AG09319 (cell line): ENCODE results near the gene WNT9A.

Experiments used
- DNase-seq: peaks from one replicate; pipeline ENCODE4 v3.0.0-alpha.2; 2010; ENCODE audit warnings: low read depth; ENCODE audit errors: extremely low read depth
- TF ChIP-seq, protein P1 (sequence below): IDR thresholded peaks from 2 replicates; pipeline ENCODE4 v1.5.1; 2011; ENCODE audit warnings: low read depth, mild to moderate bottlenecking, inconsistent platforms, low read length, moderate library complexity

Gene WNT9A

DNA sequence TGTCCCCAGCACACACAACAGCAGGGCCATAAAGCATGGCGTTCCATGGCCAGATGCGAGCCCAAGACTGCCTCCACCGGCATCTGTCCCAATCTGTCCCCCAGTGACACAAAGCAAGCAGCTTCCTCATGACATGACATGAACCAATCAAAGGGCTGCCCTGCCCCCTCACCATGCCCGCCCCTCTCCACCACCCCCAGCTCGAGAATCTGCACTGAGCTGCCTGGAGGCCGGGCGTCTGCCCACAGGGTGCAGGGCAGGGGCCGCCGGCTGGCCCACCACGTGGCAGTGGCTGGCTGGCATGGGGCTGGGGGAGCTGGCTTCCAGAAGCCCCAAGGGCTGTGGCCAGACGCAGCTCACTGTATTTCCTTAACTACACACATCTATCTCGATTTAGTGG is 27.8 kb downstream of the WNT9A start:
- TF ChIP-seq, protein P1, sequence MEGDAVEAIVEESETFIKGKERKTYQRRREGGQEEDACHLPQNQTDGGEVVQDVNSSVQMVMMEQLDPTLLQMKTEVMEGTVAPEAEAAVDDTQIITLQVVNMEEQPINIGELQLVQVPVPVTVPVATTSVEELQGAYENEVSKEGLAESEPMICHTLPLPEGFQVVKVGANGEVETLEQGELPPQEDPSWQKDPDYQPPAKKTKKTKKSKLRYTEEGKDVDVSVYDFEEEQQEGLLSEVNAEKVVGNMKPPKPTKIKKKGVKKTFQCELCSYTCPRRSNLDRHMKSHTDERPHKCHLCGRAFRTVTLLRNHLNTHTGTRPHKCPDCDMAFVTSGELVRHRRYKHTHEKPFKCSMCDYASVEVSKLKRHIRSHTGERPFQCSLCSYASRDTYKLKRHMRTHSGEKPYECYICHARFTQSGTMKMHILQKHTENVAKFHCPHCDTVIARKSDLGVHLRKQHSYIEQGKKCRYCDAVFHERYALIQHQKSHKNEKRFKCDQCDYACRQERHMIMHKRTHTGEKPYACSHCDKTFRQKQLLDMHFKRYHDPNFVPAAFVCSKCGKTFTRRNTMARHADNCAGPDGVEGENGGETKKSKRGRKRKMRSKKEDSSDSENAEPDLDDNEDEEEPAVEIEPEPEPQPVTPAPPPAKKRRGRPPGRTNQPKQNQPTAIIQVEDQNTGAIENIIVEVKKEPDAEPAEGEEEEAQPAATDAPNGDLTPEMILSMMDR, result no peak
- no peak for DNase-seq

DNA sequence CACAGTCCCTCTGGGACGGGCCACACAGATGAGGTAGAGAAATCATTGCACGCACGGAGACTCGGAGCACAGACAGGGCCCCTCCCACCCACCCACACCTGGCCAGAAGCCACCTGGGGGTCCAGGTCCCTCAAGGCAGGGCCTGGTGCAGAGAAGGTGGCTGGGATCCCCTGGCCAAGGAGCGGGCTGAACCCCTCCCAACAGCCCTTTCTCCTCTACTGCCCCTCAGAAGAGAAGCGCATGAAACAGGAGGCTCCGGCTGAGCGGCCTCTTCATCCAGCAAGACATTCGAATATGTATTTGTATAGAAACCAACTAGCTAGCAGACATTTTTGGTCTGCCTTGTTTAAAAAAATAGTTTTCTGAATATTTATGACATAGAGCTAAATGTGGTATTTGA is 29.0 kb downstream of the WNT9A start:
- TF ChIP-seq, protein P1, result no peak
- no peak for DNase-seq

DNA sequence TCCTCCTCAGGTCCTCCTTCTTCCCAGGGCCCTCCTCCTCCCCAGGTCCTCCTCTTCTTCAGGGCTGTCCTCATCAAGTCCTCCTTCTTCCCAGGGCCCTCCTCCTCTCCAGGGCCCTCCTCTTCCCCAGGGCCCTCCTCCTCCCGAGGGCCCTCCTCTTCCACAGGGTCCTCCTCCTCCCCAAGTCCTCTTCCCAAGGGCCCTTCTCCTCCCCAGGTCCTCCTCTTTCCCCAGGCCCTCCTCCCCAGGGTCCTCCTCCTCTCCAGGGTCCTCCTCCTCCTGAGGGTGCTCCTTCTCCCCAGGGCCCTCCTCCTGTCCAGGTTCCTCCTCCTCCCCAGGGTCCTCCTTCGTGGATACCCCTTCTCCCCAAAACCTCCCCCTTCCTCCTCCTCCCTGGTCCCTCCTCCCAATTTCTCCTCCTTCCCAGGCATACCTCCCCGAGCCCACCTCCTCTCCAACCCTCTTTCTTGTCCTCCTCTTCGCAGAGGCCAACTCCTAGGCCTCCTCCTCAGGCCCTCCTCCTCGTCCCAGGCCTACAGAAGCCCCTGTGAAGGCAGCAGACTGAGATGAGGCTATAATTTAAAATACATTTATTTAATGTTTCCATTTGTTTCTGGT is 29.5 kb downstream of the WNT9A start:
- DNase-seq, result no peak

DNA sequence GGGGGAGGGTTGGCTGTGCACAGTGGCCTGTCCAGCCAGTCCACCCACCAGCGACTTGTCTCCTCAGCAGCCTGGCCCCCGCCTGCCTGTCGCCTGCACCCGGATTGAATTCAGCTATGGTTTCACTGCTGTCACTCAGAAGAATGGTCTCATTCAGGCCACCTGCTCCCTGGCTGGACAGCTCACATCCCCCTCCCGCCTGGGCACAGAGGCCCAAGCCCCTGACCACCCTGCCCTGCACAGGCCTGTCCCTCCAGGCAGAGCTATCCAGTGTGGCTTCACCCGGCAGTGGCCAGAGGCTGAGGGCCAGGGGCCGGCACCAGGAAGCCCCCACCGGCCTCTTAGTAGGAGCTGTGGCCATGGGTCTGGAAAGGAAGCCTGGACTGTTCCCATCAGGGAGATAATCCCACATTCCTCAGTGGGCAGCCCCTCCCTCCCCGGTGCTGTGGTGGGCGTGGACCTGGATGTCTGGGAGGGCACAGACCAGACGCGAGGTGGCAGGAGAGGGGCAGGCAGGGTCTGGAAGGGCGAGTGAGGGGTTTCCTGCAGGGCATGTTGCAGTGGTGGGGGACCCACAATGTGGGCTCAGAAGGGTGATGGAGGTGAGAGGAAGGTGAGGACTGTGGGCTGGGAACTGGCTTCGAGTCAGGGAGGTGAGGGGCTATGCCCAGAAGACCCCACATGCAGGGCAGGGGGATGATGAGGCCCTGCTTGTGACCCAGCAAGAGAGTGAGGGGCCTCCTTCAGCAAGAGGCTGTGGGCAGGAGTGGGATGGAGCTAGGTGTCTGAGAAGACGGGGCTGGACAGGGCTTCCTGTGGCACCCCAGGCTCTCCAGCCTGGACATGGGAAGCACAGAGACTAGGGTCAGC is 30.4 kb downstream of the WNT9A start:
- TF ChIP-seq, protein P1, result no peak
- DNase-seq, result no peak

More for the DNA sequence above, 29.5 kb downstream of the WNT9A start:
- TF ChIP-seq, protein P1, result no peak

DNA sequence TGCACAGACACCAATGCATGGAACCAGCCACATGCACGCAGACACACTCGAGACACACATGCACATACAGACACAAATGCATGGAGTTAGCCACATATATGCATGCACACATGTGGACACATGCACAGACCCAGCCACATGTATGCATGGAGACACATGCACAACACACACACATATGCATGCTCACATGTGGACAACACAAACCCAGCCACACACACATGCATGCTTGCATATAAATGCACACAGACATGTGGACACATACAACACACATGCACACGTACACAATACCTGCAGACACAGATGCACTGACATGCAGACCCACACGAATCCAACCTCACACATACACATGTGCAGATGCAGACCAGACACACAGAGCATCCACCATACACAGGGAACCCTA is 31.1 kb downstream of the WNT9A start:
- TF ChIP-seq, protein P1, result no peak
- DNase-seq, result no peak

DNA sequence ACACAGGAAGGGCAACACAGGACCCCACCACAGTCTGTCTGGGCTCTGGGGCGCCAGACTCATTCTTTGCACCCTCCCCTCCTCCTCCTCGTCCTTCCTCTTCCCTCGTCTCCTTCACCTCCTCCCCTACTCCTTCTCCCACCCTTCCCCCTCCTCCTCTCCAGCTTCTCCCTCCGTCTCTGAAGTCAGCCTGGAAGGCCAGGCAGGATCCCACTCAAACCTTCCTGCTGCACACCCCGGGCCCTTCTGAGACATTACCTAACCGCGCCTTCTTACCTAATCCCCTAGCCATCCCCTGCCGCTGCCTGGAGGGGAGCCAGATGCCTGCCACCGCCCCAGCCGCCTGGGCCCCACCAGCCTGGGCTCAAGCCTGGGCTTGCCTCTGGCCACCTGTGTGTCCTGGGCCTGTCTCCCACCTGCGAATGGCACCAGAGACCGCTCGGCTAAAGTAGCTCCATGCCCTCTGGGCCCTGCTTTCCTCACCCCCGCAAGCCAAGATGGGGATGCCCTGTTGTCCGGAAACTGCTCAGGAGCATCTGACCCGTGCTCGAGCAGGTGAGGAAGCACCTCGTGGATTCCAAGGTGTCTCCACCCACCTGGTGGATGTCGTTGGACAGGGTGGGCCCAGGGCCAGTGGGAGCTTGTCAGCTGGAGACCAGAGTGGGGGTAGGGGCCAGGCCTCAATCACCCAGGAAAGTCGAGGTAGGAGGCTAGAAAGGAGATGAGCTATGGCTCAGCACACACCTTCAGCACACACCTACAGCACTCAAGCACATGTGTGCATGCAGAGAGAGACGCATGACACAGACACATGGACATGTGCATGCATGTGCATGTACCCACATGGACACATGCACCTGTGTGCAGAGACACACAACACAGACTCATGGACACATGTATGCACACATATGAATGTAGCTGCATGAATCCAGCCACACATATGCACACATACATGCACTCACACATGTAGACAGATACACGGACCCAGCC is 31.9 kb downstream of the WNT9A start:
- TF ChIP-seq, protein P1, result no peak
- no peak for DNase-seq
